Endothelial cell of umbilical vein (primary cell): ENCODE measurements around the gene ZNF83. TPM values are rescaled to one million over a fixed set of nuclear protein-coding genes. Genes with fewer than 3 reads are reported as not detected.

Experiments
- BruUV-seq: library from RNA; stranded (reverse); fragments of 400-500 nt; replicated peaks from 2 replicates; lab custom pipeline; 2021; lab: Mats Ljungman, UMichigan
- CTCF ChIA-PET: fragments of 300-600, 350-600 bp; sonication (Branson Sonifier 250); formaldehyde crosslinking; loops from one replicate; lab custom pipeline; 2021; ENCODE audit warnings: antibody characterized with exemption, inconsistent platforms; lab: Charles Lee
- POLR2A ChIA-PET: fragments of 300-600, 350-600 bp; sonication (Branson Sonifier 250); formaldehyde crosslinking; loops from one replicate; lab custom pipeline; 2021; ENCODE audit warnings: antibody characterized with exemption, inconsistent platforms; lab: Charles Lee
- DNase-seq: peaks from one replicate; pipeline ENCODE4 v3.0.0-alpha.2; 2011; ENCODE audit warnings: low read depth, low spot score
- FAIRE-seq: peaks from 2 replicates; lab custom pipeline; 2011; peaks lifted over from hg19 to GRCh38; lab: Jason Lieb, UNC
- H2AFZ ChIP-seq: 2 replicates; pipeline ENCODE4 v1.6.0; 2012; ENCODE audit warnings: low read depth, low read length, control low read depth, inconsistent platforms
- H3K27ac ChIP-seq: 2 replicates; pipeline ENCODE4 v1.5.1; 2011; ENCODE audit warnings: low read depth, mild to moderate bottlenecking, control low read depth, low read length, moderate library complexity; ENCODE audit not compliant: insufficient read depth
- H3K27me3 ChIP-seq, 2 experiments: 2 replicates each; pipeline versions ENCODE4 v1.6.0 to v1.6.1; 2011; ENCODE audit warnings: low read length in 2 of 2, mixed read lengths in 1 of 2; ENCODE audit not compliant: control insufficient read depth in 2 of 2, insufficient read depth in 2 of 2
- H3K36me3 ChIP-seq, 2 experiments: 2 replicates in 1 of 2; 3 replicates in 1 of 2; pipeline ENCODE4 v1.5.1; 2011; ENCODE audit warnings: low read length in 2 of 2, mild to moderate bottlenecking in 1 of 2, moderate library complexity in 1 of 2; ENCODE audit not compliant: control insufficient read depth in 2 of 2, insufficient read depth in 2 of 2; ENCODE audit errors: extremely low read depth in 1 of 2
- H3K4me1 ChIP-seq: 3 replicates; pipeline ENCODE4 v1.5.1; 2011; ENCODE audit warnings: mild to moderate bottlenecking, low read length; ENCODE audit not compliant: control insufficient read depth, insufficient read depth; ENCODE audit errors: extremely low read depth
- H3K4me2 ChIP-seq: 2 replicates; pipeline ENCODE4 v1.6.1; 2011; ENCODE audit warnings: low read length, control low read depth, mixed read lengths; ENCODE audit not compliant: insufficient read depth
- H3K4me3 ChIP-seq, 3 experiments: fragments of 200-600 bp in 1 of 3; sonication (generic), shearing (Covaris generic) in 1 of 3; replicated peaks in 1 of 3; 2 replicates each; pipeline ENCODE4 v1.5.1; 2011 to 2016; ENCODE audit warnings: control low read depth in 3 of 3, low read length in 3 of 3, mild to moderate bottlenecking in 2 of 3, inconsistent platforms in 1 of 3, low read depth in 1 of 3, moderate library complexity in 1 of 3; ENCODE audit not compliant: insufficient read depth in 1 of 3
- H3K79me2 ChIP-seq: 2 replicates; pipeline ENCODE4 v1.6.0; 2012; ENCODE audit warnings: low read length, inconsistent platforms; ENCODE audit not compliant: control insufficient read depth, insufficient read depth
- H3K9ac ChIP-seq: replicated peaks from 2 replicates; pipeline ENCODE3; 2011; ENCODE audit warnings: low read length, control low read depth; ENCODE audit not compliant: insufficient read depth; ENCODE audit errors: extremely low read depth
- H3K9me1 ChIP-seq: replicated peaks from 3 replicates; pipeline ENCODE4 v1.6.0; 2011; ENCODE audit warnings: mild to moderate bottlenecking, low read length; ENCODE audit not compliant: control insufficient read depth, insufficient read depth; ENCODE audit errors: extremely low read depth
- H3K9me3 ChIP-seq: replicated peaks from 2 replicates; pipeline ENCODE4 v1.5.1; 2012; ENCODE audit warnings: low read length, inconsistent platforms; ENCODE audit not compliant: control insufficient read depth, insufficient read depth
- H4K20me1 ChIP-seq: replicated peaks from 2 replicates; pipeline ENCODE3; 2011; ENCODE audit warnings: mild to moderate bottlenecking, low read length; ENCODE audit not compliant: control insufficient read depth, insufficient read depth; ENCODE audit errors: extremely low read depth
- EZH2 ChIP-seq: IDR thresholded peaks from 2 replicates; pipeline ENCODE4 v1.6.1; 2012; ENCODE audit warnings: borderline replicate concordance, low read depth, mild to moderate bottlenecking, moderate library complexity, low read length, inconsistent platforms; ENCODE audit not compliant: severe bottlenecking
- FOS ChIP-seq: IDR thresholded peaks from 2 replicates; pipeline ENCODE4 v1.6.1; 2011; ENCODE audit warnings: mild to moderate bottlenecking, low read length, moderate library complexity, borderline replicate concordance; ENCODE audit not compliant: insufficient read depth
- GATA2 ChIP-seq: IDR thresholded peaks from 2 replicates; pipeline ENCODE4 v1.7.0; 2011; ENCODE audit warnings: low read depth, mild to moderate bottlenecking, moderate library complexity, mixed read lengths, low read length; ENCODE audit not compliant: insufficient read length, insufficient read depth
- JUN ChIP-seq: IDR thresholded peaks from 2 replicates; pipeline ENCODE4 v1.6.1; 2011; ENCODE audit warnings: borderline replicate concordance, low read depth; ENCODE audit not compliant: insufficient read length, insufficient read depth
- MAX ChIP-seq: IDR thresholded peaks from 2 replicates; pipeline ENCODE4 v1.6.1; 2011; ENCODE audit not compliant: insufficient read depth, insufficient read length
- MYC ChIP-seq: IDR thresholded peaks from one replicate; pipeline ENCODE4 v1.6.1; 2011; ENCODE audit warnings: mild to moderate bottlenecking, low read depth, low read length
- POLR2A ChIP-seq: IDR thresholded peaks from 2 replicates; pipeline ENCODE4 v1.6.1; 2012; ENCODE audit warnings: low read depth, mild to moderate bottlenecking, control low read depth, low read length
- POLR2AphosphoS5 ChIP-seq: IDR thresholded peaks from 2 replicates; pipeline ENCODE4 v1.6.1; 2012; ENCODE audit warnings: low read depth, mild to moderate bottlenecking, control low read depth, low read length, moderate library complexity; ENCODE audit not compliant: insufficient read depth
- dilution Hi-C: fragments of 300-500 bp; cut with MboI; formaldehyde crosslinking; loops from one replicate; pipeline ENCODE4 v1.15.0; 2019; ENCODE audit warnings: low sequenced_read_pairs; ENCODE audit not compliant: extremely low pct_ligation_motif_present
- intact Hi-C: fragments of 100-400 bp; cut with micrococcal nuclease; formaldehyde crosslinking; loops from one replicate; pipeline ENCODE4 v1.10.0; 2022
- polyA plus RNA-seq, 4 experiments: library from polyadenylated mRNA; depleted of rRNA in 3 of 4; stranded (reverse) in 3 of 4; unstranded in 1 of 4; fragments of >200 nt; gene quantifications; 2 replicates each; pipeline versions ENCODE4 v1.2.1 to v1.2.3, GENCODE V29; 2011 to 2012; ENCODE audit warnings: missing spikeins in 1 of 4
- total RNA-seq: library from RNA; stranded (reverse); gene quantifications from 2 replicates; pipeline ENCODE4 v1.2.3, GENCODE V29; 2021
- TF ChIP-seq, protein P1 (sequence below), 2 donors: IDR thresholded peaks; 1 replicate in 1 of 2; 2 replicates in 1 of 2; pipeline ENCODE4 v1.5.1; 2011; ENCODE audit warnings: low read length in 2 of 2, mild to moderate bottlenecking in 2 of 2, moderate library complexity in 2 of 2, control low read depth in 1 of 2, inconsistent platforms in 1 of 2, low read depth in 1 of 2; ENCODE audit not compliant: insufficient read depth in 1 of 2; ENCODE audit errors: extremely low read depth in 1 of 2

The ZNF83 gene
- total and polyA plus RNA-seq, 2 donors (not counting 3 experiments of a cell fraction or from before 2014, with no cell fraction given), result 32.3 to 41.4 TPM

- no peaks in the 10 kb centered on the region for H3K9me3 ChIP-seq
- H3K27ac ChIP-seq, result no peak overlapping the region
- POLR2A ChIA-PET, result no interaction called here
- no peaks in the 10 kb centered on the region for H4K20me1 ChIP-seq
- H3K36me3 ChIP-seq, result peaks cover 0 to 3% of the 10 kb centered on the region in 2 experiments
- CTCF ChIA-PET, result no interaction called here
- DNase-seq, result no peak
- H3K27me3 ChIP-seq, result no peaks in the 10 kb centered on the region
- intact Hi-C loops (no loop called here), dilution Hi-C loops (no loop called here)
- H2AFZ ChIP-seq, result no peak overlapping the region
- TF ChIP-seq EZH2 (no peak), POLR2A (no peak), MAX (no peak), MYC (no peak), GATA2 (no peak), POLR2AphosphoS5 (no peak), JUN (no peak), FOS (no peak)
- TF ChIP-seq, protein P1, sequence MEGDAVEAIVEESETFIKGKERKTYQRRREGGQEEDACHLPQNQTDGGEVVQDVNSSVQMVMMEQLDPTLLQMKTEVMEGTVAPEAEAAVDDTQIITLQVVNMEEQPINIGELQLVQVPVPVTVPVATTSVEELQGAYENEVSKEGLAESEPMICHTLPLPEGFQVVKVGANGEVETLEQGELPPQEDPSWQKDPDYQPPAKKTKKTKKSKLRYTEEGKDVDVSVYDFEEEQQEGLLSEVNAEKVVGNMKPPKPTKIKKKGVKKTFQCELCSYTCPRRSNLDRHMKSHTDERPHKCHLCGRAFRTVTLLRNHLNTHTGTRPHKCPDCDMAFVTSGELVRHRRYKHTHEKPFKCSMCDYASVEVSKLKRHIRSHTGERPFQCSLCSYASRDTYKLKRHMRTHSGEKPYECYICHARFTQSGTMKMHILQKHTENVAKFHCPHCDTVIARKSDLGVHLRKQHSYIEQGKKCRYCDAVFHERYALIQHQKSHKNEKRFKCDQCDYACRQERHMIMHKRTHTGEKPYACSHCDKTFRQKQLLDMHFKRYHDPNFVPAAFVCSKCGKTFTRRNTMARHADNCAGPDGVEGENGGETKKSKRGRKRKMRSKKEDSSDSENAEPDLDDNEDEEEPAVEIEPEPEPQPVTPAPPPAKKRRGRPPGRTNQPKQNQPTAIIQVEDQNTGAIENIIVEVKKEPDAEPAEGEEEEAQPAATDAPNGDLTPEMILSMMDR (IDR thresholded peaks at IDR 0.05; ENCODE audit: extremely low read depth in 1 of 2, insufficient read depth in 1 of 2, low read depth in 1 of 2, low read length in 2 of 2), result no peak
- H3K4me3 ChIP-seq, result no peak overlapping the region
- H3K79me2 ChIP-seq, result peaks cover 63% of the 10 kb centered on the region
- H3K9ac ChIP-seq, result no peak overlapping the region
- no peak for FAIRE-seq
- peaks cover 9% of the 10 kb centered on the region for H3K4me1 ChIP-seq
- H3K4me2 ChIP-seq, result no peak overlapping the region
- H3K9me1 ChIP-seq, result no peaks in the 10 kb centered on the region
- BruUV-seq, result no TSS peak
Observed at GRCh38 chr19:52687684-52688083, 49.5 kb upstream of the ZNF83 start.
